ENCODE data around the gene R3HDM4. TPM values are rescaled to one million over a fixed set of nuclear protein-coding genes. Genes with fewer than 3 reads are reported as not detected.

The R3HDM4 gene
- total RNA-seq, 4 donors from 2014 or later, result 5.3 to 38.2 (median 21.2) TPM

DNA sequence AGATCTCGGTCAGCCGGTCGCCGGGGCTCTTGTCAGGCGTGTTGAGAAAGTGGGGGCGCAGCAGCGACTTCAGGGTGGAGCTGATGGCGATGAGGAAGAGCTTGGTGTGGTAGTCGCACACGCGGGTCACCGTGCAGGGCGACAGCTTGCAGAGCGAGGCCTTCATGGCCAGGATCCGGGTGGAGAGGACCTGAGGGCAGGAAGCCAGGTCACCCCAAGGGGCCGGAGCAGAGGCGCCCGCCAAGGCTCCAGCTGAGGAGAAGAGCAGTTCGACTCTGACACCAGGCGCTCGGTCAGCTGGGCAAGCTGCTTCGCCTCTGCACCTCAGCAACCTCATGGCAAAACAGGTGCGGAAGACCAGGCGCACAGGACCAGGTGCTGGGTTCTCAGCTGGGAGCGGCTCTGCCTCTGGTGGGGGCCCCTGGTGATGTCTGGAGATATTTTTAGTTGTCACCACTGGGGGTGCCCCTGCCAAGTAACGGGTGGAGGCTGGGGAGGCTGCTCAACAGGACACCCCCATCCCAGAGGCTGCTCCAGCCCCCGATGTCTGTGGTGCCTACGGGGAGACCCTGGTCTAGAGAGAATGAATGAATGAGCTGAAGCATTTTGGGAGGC, 37.6 kb downstream of the R3HDM4 start:
- H3K36me3 ChIP-seq, result no peaks in the 10 kb centered on the region
- TF ChIP-seq, protein P1, sequence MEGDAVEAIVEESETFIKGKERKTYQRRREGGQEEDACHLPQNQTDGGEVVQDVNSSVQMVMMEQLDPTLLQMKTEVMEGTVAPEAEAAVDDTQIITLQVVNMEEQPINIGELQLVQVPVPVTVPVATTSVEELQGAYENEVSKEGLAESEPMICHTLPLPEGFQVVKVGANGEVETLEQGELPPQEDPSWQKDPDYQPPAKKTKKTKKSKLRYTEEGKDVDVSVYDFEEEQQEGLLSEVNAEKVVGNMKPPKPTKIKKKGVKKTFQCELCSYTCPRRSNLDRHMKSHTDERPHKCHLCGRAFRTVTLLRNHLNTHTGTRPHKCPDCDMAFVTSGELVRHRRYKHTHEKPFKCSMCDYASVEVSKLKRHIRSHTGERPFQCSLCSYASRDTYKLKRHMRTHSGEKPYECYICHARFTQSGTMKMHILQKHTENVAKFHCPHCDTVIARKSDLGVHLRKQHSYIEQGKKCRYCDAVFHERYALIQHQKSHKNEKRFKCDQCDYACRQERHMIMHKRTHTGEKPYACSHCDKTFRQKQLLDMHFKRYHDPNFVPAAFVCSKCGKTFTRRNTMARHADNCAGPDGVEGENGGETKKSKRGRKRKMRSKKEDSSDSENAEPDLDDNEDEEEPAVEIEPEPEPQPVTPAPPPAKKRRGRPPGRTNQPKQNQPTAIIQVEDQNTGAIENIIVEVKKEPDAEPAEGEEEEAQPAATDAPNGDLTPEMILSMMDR (IDR thresholded peaks at IDR 0.05), result no peak
- no peak for TF ChIP-seq POLR2A (IDR thresholded peaks at IDR 0.05)

DNA sequence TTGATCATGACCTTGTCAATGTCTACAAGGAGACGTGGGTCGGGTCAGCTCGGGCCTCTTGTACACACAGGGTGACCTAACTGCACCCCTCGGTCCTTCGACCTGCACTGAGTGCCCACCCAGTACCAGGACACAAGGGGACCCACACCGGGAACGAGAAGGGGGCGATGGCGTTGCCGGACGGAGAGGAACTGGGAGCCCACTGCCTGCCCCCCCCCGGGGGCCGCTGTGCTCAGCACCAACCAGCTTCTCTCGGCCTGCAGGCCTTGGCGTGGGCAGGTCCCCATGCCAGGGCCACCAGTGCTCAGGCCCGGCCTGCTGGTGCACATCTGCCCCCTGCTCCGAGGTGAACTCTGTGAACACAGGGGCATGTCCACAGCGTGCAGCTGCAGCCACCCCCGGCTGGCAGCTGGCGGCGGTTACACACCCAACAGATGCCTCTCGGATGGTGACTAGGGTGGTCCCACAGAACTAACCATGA, 39.4 kb downstream of the R3HDM4 start:
- no peaks in the 10 kb centered on the region for H3K36me3 ChIP-seq
- no peak overlapping the region for H3K4me3 ChIP-seq
- no peak for TF ChIP-seq POLR2A (IDR thresholded peaks at IDR 0.05)
- TF ChIP-seq, protein P1 (IDR thresholded peaks at IDR 0.05), result no peak
- no peaks in the 10 kb centered on the region for H3K9me3 ChIP-seq
- peaks cover 5 to 15% of the 10 kb centered on the region in 2 donors for H3K4me1 ChIP-seq
- no peak for DNase-seq
- no peak overlapping the region for H3K27ac ChIP-seq
- H3K27me3 ChIP-seq, result no peaks in the 10 kb centered on the region
- intact Hi-C loops (cut with DNase I; ENCODE audit: low total_unique reads), result no loop called here

More for the DNA sequence above, 37.6 kb downstream of the R3HDM4 start:
- Histone ChIP-seq H3K9me3 (no peaks in the 10 kb centered on the region), H3K27ac (no peak overlapping the region), H3K4me1 (peaks cover 0 to 8% of the 10 kb centered on the region in 2 donors), H3K4me3 (no peak overlapping the region), H3K27me3 (no peaks in the 10 kb centered on the region)
- no peak for DNase-seq
- intact Hi-C loops (cut with DNase I; ENCODE audit: low total_unique reads), result no loop called here

DNA sequence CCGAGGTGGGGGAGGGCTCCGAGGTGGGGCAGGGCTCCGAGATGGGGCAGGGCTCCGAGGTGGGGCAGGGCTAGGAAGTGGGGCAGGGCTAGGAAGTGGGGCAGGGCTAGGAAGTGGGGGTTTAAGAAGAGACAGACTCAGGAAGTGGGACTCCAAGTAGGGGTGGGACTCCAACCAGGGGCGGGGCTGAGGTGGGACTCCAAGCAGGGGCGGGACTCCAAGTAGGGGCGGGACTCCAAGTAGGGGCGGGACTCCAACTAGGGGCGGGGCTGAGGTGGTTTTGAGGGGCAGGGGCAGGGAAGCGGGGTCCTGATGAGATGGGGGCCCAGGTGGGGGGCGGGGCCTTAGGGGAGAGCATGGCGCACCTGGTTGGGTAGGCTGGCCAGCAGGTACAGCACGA, 39.9 kb downstream of the R3HDM4 start:
- peaks cover 5 to 17% of the 10 kb centered on the region in 2 donors for H3K4me1 ChIP-seq
- no peaks in the 10 kb centered on the region for H3K27me3 ChIP-seq
- no peak for DNase-seq
- H3K36me3 ChIP-seq, result no peaks in the 10 kb centered on the region
- TF ChIP-seq, protein P1 (IDR thresholded peaks at IDR 0.05), result no peak
- TF ChIP-seq POLR2A (IDR thresholded peaks at IDR 0.05), result no peak
- no peaks in the 10 kb centered on the region for H3K9me3 ChIP-seq
- no peak overlapping the region for H3K27ac ChIP-seq
- intact Hi-C loops (cut with DNase I; ENCODE audit: low total_unique reads), result no loop called here
- H3K4me3 ChIP-seq, result no peak overlapping the region

DNA sequence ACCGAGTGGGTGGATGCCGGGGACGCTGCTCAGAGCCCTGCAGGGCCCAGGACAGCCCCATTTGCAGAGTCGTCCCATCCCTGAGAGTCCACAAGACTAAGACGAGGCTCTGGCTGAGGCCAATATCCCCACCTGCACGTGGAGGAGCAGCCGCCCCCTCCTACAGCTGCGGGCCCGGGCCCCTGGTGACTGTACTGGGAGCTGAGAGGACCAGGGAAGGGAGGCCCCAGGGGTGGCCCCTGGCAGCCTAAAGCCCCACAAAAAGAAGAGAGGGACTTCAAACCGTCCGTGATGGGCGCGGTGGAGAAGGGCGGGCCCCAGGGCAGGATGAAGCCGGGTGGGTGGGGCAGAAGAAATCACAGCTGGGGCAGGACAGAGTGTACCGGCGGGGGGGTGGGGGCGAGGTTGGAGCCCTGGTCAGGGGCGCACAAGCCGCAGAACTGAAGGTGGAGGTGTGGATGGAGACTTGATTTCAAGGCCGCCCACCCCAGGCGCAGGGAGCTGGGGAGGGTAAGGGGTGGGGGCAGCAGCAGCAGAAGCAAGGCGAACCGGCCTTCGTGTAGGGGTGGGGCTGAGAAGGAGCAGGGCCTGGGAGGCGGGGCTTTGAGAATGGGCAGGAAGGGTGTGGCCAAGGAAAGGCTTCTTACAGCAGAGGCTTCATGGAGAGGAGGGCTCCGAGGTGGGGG, 40.6 kb downstream of the R3HDM4 start:
- Histone ChIP-seq H3K36me3 (no peaks in the 10 kb centered on the region), H3K27me3 (no peaks in the 10 kb centered on the region), H3K9me3 (no peaks in the 10 kb centered on the region), H3K4me3 (no peak overlapping the region), H3K4me1 (peaks cover 5 to 17% of the 10 kb centered on the region in 2 donors), H3K27ac (peak overlapping the region; percentile 13 to 64)
- peak in 1 of 2 donors; percentile 52 for DNase-seq
- TF ChIP-seq, protein P1 (IDR thresholded peaks at IDR 0.05), result no peak
- intact Hi-C loops (cut with DNase I; ENCODE audit: low total_unique reads), result no loop called here
